Measurements from ENCODE around the gene AUTS2. TPM values are rescaled to one million over a fixed set of nuclear protein-coding genes. Genes with fewer than 3 reads are reported as not detected.

AUTS2 gene
- total and polyA plus RNA-seq, 10 of the 15 experiments (the other 5 are each of a cell fraction or from before 2014, with no cell fraction given), result 6.4 to 55.6 (median 21.6) TPM

DNA sequence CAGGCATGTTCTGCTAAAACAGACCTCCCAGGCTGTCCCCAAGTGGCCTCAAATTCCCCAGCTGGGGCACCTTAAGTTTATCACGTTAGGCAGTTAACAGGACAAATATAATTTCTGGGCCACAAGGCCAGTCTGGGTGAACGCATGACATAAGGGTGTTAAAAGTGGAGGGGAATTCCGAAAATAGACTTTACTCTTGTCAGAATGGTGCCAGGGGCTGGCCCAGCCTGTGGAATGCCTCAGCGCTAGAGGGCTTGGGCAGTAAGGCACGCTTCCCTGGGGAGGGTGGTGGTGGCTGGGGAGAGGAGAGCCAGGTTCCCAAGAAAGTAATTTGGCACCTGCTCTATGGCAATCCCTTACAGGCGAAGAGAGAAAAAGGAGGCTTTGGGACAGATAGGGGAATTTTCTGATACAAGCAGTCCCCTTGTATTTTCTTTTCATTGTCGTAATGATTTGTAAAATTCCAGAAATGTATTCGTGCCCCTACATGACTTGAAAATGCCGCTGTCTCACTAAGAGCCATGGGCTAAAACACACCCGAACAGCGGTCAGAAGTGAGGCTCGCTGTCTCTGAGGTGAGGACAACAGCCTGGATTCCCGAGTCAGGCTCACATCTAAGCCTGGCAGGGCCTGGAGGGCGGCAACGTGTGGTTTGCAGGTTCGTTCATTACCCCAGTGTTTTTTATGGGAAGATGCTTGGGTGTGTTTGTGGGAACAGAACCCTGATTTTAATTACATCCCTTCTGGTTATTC, 1070.5 kb downstream of the AUTS2 start:
- intact Hi-C loops (cut with micrococcal nuclease; ENCODE audit: unreplicated experiment) (no loop called here), in situ Hi-C loops (cut with MboI) (no loop called here)
- SMC1A ChIA-PET (ENCODE audit: uncharacterized antibody, unreplicated experiment), result interaction anchor here (1.6 kb wide), 2 partner anchors 11 to 26 kb away, joined by 4 to 5 read pairs; no protein-coding TSS in a partner anchor
- CTCF ChIA-PET, result no interaction called here
- H3K27me3 ChIP-seq (replicated peaks in 1 of 2; ENCODE audit: control insufficient read depth in 2 of 2, insufficient read depth in 2 of 2, low read length in 1 of 2), result no peaks in the 10 kb centered on the region
- no peak overlapping the region for H3K9ac ChIP-seq (ENCODE audit: control insufficient read depth, insufficient read depth, low read length)
- DNase-seq (ENCODE audit: low read depth, low spot score) (peak; percentile 43), ATAC-seq (peak; percentile 96), FAIRE-seq (no peak)
- POLR2A ChIA-PET, result interaction anchor here (0.8 kb wide), 1 partner anchor 95 kb away, joined by 4 read pairs; no protein-coding TSS in a partner anchor
- peak overlapping the region; percentile 7; the same call in 1 of the 2 replicates for H3K27ac ChIP-seq (ENCODE audit: control insufficient read depth, insufficient read depth)
- H3K4me1 ChIP-seq (ENCODE audit: control insufficient read depth, insufficient read depth, low read length), result no peaks in the 10 kb centered on the region; the same call in 1 of the 2 replicates
- no peak overlapping the region for H2AFZ ChIP-seq (ENCODE audit: control insufficient read depth, low read depth, low read length)
- 30% methylated on average over 16 of the region's 16 CpGs for WGBS (ENCODE audit: insufficient coverage, insufficient replicate concordance, low lambda C conversion rate, missing lambda C conversion rate)
- no peaks in the 10 kb centered on the region for H3K9me3 ChIP-seq (replicated peaks; ENCODE audit: control insufficient read depth, insufficient read depth, low read length)
- H3K4me2 ChIP-seq (ENCODE audit: control insufficient read depth, insufficient read depth), result no peak overlapping the region
- RAD21 ChIA-PET (ENCODE audit: unreplicated experiment), result no interaction called here
- no peaks in the 10 kb centered on the region for H3K79me2 ChIP-seq (ENCODE audit: control insufficient read depth, insufficient read depth, low read length)
- no peaks in the 10 kb centered on the region for H4K20me1 ChIP-seq (ENCODE audit: control insufficient read depth, insufficient read depth)
- no peak overlapping the region for H3K4me3 ChIP-seq
- BruUV-seq (replicated peaks), result no TSS peak
- H3K36me3 ChIP-seq (ENCODE audit: control insufficient read depth in 2 of 2, insufficient read depth in 2 of 2, low read length in 1 of 2), result no peaks in the 10 kb centered on the region
- TF ChIP-seq PAX5 (IDR thresholded peaks at IDR 0.05; ENCODE audit: borderline replicate concordance, low read depth, low read length) (no peak), RELA (IDR thresholded peaks at IDR 0.05; ENCODE audit: borderline replicate concordance, partially characterized antibody) (peak; percentile 72), POLR2A (IDR thresholded peaks at IDR 0.05; ENCODE audit: low read depth, low read length) (no peak), HDGF (IDR thresholded peaks at IDR 0.05) (no peak), EZH2 (IDR thresholded peaks at IDR 0.05; ENCODE audit: borderline replicate concordance, control insufficient read depth, low read depth, low read length) (no peak), NR2F1 (conservative IDR thresholded peaks at IDR 0.05) (peak; percentile 50; the same call in 1 of the 2 replicates), POLR2AphosphoS5 (IDR thresholded peaks at IDR 0.05; ENCODE audit: low read length) (no peak), TAF1 (IDR thresholded peaks at IDR 0.05; ENCODE audit: borderline replicate concordance, low read depth, low read length) (no peak), BCL11A (IDR thresholded peaks at IDR 0.05; ENCODE audit: low read depth, low read length) (no peak), SP1 (IDR thresholded peaks at IDR 0.05; ENCODE audit: low read depth, low read length) (no peak), IKZF1 (conservative IDR thresholded peaks at IDR 0.05) (peak; percentile 73), MTA2 (IDR thresholded peaks at IDR 0.05; ENCODE audit: low read depth) (peak; percentile 74), MEF2B (IDR thresholded peaks at IDR 0.05; ENCODE audit: partially characterized antibody, poor library complexity, severe bottlenecking) (peak; percentile 93), BHLHE40 (IDR thresholded peaks at IDR 0.05; ENCODE audit: borderline replicate concordance in 1 of 2, low read depth in 2 of 2, low read length in 1 of 2) (peak; percentile 21 to 63; a peak in 2 of 4 replicates), ATF7 (IDR thresholded peaks at IDR 0.05; ENCODE audit: low read depth) (peak; percentile 78), ZNF384 (IDR thresholded peaks at IDR 0.05; ENCODE audit: borderline replicate concordance, low read depth, low read length) (no peak), POU2F2 (IDR thresholded peaks at IDR 0.05; ENCODE audit: borderline replicate concordance, low read depth, low read length) (no peak), WRNIP1 (IDR thresholded peaks at IDR 0.05; ENCODE audit: borderline replicate concordance, low read depth, low read length) (no peak), MYB (IDR thresholded peaks at IDR 0.05; ENCODE audit: borderline replicate concordance, low read depth, low read length) (no peak)
- TF ChIP-seq, protein P1, sequence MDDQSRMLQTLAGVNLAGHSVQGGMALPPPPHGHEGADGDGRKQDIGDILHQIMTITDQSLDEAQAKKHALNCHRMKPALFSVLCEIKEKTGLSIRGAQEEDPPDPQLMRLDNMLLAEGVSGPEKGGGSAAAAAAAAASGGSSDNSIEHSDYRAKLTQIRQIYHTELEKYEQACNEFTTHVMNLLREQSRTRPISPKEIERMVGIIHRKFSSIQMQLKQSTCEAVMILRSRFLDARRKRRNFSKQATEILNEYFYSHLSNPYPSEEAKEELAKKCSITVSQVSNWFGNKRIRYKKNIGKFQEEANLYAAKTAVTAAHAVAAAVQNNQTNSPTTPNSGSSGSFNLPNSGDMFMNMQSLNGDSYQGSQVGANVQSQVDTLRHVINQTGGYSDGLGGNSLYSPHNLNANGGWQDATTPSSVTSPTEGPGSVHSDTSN (IDR thresholded peaks at IDR 0.05; ENCODE audit: insufficient replicate concordance, low read depth, low read length), result no peak
- TF ChIP-seq, protein P2, sequence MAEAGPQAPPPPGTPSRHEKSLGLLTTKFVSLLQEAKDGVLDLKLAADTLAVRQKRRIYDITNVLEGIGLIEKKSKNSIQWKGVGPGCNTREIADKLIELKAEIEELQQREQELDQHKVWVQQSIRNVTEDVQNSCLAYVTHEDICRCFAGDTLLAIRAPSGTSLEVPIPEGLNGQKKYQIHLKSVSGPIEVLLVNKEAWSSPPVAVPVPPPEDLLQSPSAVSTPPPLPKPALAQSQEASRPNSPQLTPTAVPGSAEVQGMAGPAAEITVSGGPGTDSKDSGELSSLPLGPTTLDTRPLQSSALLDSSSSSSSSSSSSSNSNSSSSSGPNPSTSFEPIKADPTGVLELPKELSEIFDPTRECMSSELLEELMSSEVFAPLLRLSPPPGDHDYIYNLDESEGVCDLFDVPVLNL (IDR thresholded peaks at IDR 0.05; ENCODE audit: low read depth, low read length), result no peak
- TF ChIP-seq, protein P3, sequence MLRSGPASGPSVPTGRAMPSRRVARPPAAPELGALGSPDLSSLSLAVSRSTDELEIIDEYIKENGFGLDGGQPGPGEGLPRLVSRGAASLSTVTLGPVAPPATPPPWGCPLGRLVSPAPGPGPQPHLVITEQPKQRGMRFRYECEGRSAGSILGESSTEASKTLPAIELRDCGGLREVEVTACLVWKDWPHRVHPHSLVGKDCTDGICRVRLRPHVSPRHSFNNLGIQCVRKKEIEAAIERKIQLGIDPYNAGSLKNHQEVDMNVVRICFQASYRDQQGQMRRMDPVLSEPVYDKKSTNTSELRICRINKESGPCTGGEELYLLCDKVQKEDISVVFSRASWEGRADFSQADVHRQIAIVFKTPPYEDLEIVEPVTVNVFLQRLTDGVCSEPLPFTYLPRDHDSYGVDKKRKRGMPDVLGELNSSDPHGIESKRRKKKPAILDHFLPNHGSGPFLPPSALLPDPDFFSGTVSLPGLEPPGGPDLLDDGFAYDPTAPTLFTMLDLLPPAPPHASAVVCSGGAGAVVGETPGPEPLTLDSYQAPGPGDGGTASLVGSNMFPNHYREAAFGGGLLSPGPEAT (IDR thresholded peaks at IDR 0.05; ENCODE audit: low read depth), result peak; percentile 73; the same call in 1 of the 2 replicates

All from GM12878 (cell line).